Measurements from ENCODE around the gene TBX4.

GRCh38 chr17:61460796-61461585, 8.8 kb downstream of the TBX4 start:
- no peak for TF ChIP-seq CTCF (conservative IDR thresholded peaks at IDR 0.05; ENCODE audit: low read length)
- no peak for TF ChIP-seq EZH2phosphoT487 (IDR thresholded peaks at IDR 0.05; ENCODE audit: borderline replicate concordance)
